Esophagus muscularis mucosa (tissue), 4 donors: ENCODE results near the gene ZNF692.

Source experiments
- CTCF ChIP-seq, 3 experiments: fragments of 200-600 bp in 2 of 3; fragments of 450-650 bp in 1 of 3; sonication (generic) in 2 of 3; IDR thresholded peaks; one replicate each; pipeline ENCODE4 v1.5.1; 2017 to 2019; ENCODE audit warnings: antibody characterized with exemption in 3 of 3, mild to moderate bottlenecking in 2 of 3, moderate library complexity in 1 of 3
- EP300 ChIP-seq: sonication (generic); formaldehyde crosslinking; IDR thresholded peaks from one replicate; pipeline ENCODE4 v1.6.1; 2017; ENCODE audit warnings: antibody characterized with exemption
- POLR2A ChIP-seq: fragments of 450-650 bp; IDR thresholded peaks from one replicate; pipeline ENCODE4 v1.6.1; 2017; ENCODE audit warnings: antibody characterized with exemption, moderate library complexity, mild to moderate bottlenecking, low read depth

- TF ChIP-seq POLR2A (no peak), CTCF (IDR thresholded peaks at IDR 0.05) (no peak), EP300 (no peak)
These were observed 8.8 kb downstream of the ZNF692 start for GRCh38 chr1:248850124-248850523.
